NOMO-1 (cell line): ENCODE measurements around the gene EPHA1.

Experiments used
- DNase-seq, 2 experiments: peaks; one replicate each; lab custom pipeline; 2025; ENCODE audit not compliant: unreplicated experiment in 2 of 2; lab: John Stamatoyannopoulos, UW

The EPHA1 gene

GRCh38 chr7:143408686-143409561, at the start of gene EPHA1:
Gene EPHA1 (minus strand): TSS chr7:143408856. CDS start chr7:143408805, 51 bp downstream.
- no peak for DNase-seq

GRCh38 chr7:143458263-143458662, 49.6 kb upstream of the EPHA1 start:
- DNase-seq, result peak; percentile 23 to 28

- DNase-seq, result no peak
Measured at GRCh38 chr7:143456992-143457793, 48.5 kb upstream of the EPHA1 start.

GRCh38 chr7:143455942-143456341, 47.3 kb upstream of the EPHA1 start:
- no peak for DNase-seq

- no peak for DNase-seq
Measured at GRCh38 chr7:143455491-143455890, 46.8 kb upstream of the EPHA1 start.

- DNase-seq, result no peak
Measured at GRCh38 chr7:143454091-143454680, 45.5 kb upstream of the EPHA1 start.

- no peak for DNase-seq
Measured at GRCh38 chr7:143452495-143452894, 43.8 kb upstream of the EPHA1 start.

- no peak for DNase-seq
Measured at GRCh38 chr7:143451746-143452145, 43.1 kb upstream of the EPHA1 start.

- DNase-seq, result no peak
Measured at GRCh38 chr7:143451122-143451521, 42.5 kb upstream of the EPHA1 start.

- no peak for DNase-seq
Measured at GRCh38 chr7:143449793-143450192, 41.1 kb upstream of the EPHA1 start.

GRCh38 chr7:143448429-143448828, 39.8 kb upstream of the EPHA1 start:
- no peak for DNase-seq

- no peak for DNase-seq
Measured at GRCh38 chr7:143447466-143447865, 38.8 kb upstream of the EPHA1 start.

- DNase-seq, result no peak
Measured at GRCh38 chr7:143444785-143445184, 36.1 kb upstream of the EPHA1 start.

- no peak for DNase-seq
Measured at GRCh38 chr7:143444063-143444782, 35.6 kb upstream of the EPHA1 start.

GRCh38 chr7:143443153-143443552, 34.5 kb upstream of the EPHA1 start, which contains the start of gene TAS2R60:
Gene TAS2R60 (plus strand): TSS chr7:143443453. CDS start chr7:143443453, 0 bp downstream.
- no peak for DNase-seq

- DNase-seq, result no peak
Measured at GRCh38 chr7:143439866-143440265, 31.2 kb upstream of the EPHA1 start.

GRCh38 chr7:143437578-143437977, 28.9 kb upstream of the EPHA1 start:
- no peak for DNase-seq

- DNase-seq, result no peak
Measured at GRCh38 chr7:143436325-143436946, 27.8 kb upstream of the EPHA1 start.

GRCh38 chr7:143435266-143435665, 26.6 kb upstream of the EPHA1 start:
- no peak for DNase-seq

GRCh38 chr7:143434660-143435059, 26.0 kb upstream of the EPHA1 start:
- DNase-seq, result no peak
